Measurements from ENCODE around the gene FGF1.

Gene FGF1

DNA sequence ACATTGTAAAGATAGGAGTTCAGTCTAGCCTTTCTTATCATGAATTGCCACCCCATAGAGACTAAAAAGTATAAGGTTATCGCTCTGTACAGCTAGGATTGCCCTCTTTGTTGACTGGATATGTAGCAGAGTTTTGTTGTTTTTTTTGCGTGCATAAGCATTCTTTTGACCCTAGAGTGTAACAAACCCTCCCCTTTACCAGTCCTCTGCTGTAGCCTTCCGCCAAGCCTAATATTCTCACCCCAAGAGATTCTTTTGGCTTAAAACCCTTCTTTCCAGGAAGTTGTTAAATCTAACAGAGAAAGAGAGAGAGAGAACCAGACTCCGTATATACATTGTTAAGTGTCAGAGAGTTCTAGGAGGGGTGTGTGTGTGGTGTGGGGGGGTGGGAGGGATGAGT is 113.9 kb downstream of the FGF1 start:
- DNase-seq (ENCODE audit: low spot score) = no peak

DNA sequence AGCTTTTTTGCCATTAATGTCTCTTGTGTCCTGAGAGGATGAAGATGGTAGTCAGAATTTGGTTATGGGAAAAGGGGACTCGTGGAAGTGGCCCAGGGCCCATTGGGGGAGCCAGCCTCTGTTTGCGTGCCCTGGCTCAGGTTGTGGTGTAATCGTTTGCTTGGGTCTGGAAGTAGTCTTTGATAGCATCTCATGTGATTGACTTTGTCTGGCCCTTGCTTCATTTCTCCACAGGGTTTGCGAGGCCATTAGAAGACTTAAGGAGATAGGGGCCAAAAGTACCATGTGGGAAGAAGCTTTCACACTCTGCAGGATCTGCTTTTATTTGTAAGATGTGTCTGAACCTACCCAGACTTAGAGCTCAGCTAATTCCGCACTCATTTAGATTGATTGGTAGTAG is 114.5 kb downstream of the FGF1 start:
- DNase-seq (ENCODE audit: low spot score) = no peak

DNA sequence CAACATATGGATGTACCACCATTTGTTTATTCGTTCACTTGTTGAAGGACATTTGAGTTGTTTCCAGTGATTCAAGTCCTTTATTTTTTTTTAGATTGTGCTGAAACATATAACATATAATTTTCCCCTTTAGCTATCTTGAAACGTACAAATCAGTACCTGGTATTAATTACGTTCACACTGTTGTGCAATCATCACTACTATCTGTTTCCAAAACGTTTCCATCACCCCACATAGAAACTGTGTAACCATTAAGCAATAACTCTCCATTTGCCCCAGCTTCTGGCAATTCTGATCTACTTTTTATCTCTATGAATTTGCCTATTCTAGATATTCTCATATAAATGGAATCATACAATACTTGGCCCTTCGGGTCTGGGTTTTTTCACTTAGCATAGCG is 116.0 kb downstream of the FGF1 start:
- DNase-seq (ENCODE audit: low spot score) = no peak

DNA sequence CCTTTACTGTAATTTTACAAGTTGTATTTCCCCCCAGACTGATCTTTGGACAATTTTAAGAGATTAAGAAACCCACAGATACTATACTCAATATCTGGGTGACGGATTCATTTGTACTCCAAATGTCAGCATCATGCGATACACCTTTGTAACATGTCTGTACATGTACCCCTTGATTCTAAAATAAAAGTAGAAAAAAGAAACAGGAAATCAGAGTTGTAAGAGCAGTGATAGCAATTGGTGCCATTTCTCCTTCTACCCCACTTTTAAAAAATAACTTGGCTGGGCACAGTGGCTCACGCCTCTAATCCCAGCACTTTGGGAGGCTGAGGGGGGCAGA is 116.9 kb downstream of the FGF1 start:
- no peak for DNase-seq (ENCODE audit: low spot score)

DNA sequence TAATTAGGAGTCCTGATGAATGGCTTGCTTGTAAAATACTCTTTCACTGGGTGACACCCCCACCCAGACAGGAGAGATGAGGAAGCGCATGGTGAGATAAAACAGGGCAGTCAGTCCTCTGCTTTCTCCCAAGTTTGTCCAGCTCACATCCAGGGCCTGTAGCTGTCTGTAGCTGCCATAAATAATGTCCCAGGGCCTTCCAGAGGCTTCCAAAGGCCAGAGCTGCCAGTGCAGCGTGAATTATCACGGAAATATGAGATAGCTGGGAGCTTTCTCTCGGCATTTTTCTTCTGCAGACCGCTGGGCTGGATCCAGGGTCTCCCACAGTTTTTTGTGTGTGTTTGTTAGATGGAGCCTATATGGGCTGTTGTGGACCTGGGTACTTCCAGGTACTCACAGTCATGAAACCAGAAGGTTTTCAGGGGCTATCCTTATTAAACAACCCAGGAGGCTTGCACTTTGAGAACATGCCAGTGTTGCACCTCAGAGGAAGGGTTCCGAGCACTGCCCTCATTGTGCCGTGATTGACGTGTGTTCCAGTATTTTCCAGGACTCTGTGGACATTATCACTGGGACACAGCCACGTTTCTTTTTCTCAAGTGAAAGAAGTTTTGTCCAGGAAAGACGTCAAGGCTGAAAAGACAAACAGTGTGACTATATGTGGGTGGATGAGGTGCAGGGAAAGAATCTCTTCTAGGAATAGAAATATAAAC is 117.5 kb downstream of the FGF1 start:
- no peak for DNase-seq (ENCODE audit: low spot score)

DNA sequence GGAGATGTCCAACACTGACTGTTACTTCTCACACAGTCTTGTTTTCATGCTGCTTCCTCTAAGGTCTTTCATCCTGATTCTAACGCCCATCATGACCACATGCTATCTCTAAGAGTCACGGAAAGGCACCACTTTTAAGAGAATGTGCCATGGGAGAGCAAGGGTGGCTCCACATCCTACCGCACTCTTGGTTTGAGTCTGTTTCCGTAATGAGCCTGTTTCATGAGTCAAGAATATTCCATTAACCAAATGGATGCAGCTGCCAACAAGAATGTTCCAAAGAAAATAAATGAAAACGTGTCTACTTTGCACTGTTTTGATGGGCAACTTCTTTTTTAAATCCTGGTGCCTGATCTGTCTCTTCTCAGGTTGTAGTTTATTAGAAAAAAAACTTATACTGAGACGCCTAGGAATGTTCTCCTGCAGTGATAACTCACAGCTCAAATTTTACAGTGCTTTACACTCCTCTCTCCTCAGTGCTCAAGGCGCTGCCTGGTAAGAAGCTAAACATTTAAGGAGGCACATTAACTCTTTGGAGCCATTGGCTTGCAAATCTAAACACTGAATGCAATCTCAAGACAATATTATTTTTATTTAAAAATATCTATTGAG is 124.3 kb downstream of the FGF1 start:
- DNase-seq (ENCODE audit: low spot score) = no peak

DNA sequence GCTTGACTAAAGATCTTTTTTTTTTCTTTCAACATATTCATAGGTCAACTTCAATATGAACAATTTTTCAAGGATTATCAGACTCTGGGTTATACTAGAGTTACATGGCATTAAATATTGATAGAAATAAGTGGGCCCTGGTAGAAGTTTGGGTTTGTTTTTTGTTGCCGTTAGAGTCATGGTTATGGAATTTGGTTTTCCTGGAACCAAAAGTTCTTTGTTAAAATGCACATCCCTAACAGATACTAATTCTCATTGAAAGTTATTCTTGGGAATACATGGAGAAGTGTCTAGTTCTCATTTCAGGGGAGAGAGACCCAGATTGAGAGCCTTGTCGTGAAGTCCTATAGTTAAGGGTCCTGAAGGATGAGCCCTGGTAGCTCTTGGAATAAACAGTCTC is 124.9 kb downstream of the FGF1 start:
- DNase-seq (ENCODE audit: low spot score) = no peak

DNA sequence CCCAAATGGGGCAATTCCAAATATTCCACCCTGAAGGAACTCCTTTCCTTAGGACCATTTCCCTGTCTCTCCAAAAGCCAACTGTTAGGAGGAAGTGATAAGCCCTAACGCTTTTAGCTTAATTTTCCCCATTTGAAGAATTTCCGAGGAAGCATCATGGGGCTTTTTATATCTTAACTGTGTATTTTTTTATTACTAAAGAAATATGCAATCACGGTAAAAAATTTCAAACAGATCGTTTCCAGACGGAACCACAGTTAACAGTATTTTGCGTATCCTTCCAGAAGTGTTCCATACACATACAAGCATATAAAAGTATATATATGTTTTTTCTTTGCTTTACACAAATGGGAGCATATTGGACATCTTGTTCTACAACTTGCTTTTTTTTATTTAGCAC is 133.8 kb downstream of the FGF1 start:
- DNase-seq (ENCODE audit: low spot score) = no peak

DNA sequence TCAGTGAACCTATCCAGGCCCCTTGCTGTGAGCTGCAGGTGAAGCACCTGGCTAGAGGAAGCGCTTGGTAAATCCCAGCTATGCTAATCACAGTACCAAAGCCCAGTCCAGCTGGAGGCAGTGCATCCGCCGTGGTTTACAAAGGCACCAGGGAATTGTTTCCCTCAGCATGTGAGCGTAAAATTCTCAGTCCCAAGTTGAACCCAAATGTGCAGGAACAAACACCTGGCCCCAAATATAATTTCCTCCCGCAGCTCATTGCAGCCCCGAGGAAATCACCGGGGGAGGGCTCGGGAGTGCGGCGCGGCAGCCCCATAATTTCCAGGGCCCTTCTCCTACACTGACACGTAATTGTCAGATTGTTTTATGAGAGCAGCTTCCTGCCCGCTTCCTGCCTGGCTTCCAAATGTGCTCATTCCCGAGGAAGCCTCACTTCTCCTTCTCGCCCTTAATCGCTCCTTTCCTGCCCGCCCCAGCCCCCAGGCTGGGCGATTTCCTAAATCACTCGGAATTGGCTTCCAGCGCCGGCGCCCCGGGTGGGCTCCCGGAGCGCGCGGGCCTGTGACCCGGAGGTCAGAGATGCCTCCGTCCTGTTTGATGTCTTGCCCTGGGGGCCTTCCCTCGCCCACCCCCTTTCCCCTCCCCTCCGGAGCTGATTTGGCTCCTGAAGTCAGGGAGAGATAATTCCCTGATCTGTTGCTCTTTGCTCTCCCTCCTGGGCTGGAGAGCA is 134.4 kb downstream of the FGF1 start:
- DNase-seq (ENCODE audit: low spot score) = no peak

DNA sequence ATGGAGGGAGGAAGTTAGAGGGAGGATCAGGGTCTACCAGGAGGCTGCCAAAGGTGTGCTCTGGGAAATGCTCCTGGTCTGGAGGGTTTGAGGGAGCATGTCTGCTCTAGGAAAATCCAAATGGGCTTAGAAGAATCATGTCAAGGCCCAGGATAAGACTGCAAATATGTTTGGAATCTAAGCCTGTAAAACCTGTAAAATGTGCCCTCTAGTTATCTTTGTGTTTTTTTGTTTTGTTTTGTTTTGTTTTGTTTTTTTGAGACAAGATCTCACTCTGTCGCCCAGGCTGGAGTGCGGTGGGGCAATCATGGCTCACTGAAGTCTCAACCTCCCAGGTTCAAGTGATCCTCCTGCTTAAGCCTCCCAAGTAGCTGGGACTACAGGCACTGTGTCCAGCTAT is 135.4 kb downstream of the FGF1 start:
- DNase-seq (ENCODE audit: low spot score) = no peak

DNA sequence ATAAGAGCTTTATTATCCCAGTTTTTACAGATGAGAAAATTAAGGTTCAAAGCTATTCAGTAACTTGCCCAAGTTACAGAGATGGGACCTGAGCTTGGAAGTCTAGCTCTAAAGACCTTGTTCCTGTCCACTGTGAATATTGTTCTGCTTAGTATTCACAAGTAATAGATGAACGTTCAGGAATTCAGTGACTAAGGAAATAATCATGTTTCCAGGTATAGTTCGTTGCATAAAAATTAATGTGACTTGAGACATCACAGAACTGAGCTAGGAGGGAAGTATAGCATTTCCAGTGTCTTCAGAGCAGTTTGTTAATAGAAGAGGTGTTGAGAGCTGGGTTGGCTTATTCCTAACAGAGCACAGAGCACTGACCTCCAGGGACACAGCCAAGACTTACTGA is 136.1 kb downstream of the FGF1 start:
- DNase-seq (ENCODE audit: low spot score) = no peak

DNA sequence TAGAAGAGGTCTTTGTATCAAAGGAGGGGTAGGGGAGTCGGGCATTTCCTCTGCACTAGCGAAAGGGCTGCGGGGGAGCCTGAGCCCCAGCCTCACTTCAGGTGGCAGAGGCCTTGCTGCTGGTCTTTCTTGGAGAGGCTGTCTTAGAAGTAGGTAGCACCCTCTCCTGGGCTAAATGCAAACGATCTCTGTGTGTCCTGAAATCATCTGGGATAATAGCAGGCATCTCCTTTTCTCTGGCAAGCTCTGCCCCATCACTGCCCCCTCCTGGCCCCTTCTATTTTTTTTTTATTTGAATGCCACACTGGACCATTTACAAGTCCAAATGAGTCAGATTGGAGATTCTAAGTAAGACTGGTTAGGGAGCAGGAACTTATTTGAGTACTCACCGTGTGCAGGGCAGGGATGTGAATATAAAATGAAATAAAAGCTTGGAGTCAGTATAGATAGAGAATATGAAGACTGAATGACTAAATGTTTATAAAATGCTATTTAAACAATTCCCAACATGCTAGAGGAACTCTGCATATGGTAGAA is 137.1 kb downstream of the FGF1 start:
- peak; percentile 58 for DNase-seq (ENCODE audit: low spot score)

DNA sequence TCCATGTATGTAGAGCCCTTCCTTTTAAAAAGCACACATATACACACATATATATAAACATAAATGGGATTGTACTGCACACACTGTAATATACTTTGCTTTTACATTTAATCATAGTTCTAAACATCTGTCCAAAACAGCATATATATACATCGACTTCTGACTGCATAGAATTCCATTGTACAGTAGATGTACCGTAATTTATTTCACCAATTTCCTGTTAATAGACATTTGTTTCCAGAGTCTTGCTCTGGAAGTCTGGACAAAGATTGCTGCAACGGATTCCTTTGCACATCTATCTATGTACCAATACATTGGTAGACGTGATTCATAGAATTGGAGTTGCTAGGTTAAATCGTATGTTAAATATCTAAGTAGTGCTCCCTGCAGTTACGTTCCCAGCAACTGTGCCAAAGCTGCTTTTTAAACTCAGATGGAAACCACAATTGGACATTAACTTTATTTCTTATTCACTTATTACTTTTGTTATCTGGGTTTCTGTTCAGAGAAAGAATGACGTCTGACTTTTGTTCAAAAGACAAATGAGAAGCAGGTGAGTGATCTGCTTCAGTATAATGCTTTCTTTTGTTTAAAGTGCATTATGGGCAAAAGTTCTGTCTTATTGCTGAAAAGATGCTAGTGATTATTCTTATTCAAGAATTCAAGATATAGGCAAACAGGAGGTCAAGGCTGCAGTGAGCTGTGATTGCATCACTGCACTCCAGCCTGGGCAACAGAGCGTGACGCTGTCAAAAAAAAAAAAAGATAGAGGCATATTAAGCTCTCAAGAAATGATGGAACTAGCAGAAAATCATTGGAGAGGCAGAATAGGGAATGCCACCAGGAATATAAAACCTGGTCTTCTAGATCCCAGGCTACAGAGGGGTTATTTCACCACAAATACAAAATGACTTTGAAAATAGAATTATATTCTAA is 138.2 kb downstream of the FGF1 start:
- no peak for DNase-seq (ENCODE audit: low spot score)

DNA sequence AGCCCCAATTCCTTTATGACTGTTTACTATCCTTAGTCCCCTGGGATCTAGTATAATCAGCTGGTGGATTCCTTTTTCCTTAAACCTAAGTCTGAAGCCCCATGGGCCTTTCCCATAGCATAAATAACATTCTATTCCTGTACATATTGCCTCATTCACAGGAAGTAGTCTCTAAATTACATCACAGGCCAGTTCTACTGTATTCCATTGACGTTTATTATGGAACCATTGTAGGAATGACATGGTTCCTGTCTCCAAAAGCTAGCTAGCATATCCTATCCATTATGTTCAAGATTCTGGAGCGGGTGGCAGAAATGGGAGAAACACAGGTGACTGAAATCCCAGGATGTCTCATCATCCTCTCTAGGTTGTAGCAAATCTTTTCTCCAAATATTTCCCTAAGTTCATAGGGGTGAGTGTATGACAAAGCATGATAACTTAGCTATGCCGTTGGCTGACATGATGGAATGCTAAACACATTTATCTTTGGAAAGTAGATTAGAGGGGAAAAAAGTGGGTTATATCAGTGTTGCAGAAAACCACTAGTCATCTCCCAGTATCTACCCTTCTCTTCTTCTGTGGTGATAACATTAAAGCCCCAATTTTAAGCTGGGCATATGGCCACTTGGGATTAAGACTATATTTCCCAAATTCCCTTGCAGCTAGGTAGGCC is 140.1 kb downstream of the FGF1 start:
- DNase-seq (ENCODE audit: low spot score) = no peak

DNA sequence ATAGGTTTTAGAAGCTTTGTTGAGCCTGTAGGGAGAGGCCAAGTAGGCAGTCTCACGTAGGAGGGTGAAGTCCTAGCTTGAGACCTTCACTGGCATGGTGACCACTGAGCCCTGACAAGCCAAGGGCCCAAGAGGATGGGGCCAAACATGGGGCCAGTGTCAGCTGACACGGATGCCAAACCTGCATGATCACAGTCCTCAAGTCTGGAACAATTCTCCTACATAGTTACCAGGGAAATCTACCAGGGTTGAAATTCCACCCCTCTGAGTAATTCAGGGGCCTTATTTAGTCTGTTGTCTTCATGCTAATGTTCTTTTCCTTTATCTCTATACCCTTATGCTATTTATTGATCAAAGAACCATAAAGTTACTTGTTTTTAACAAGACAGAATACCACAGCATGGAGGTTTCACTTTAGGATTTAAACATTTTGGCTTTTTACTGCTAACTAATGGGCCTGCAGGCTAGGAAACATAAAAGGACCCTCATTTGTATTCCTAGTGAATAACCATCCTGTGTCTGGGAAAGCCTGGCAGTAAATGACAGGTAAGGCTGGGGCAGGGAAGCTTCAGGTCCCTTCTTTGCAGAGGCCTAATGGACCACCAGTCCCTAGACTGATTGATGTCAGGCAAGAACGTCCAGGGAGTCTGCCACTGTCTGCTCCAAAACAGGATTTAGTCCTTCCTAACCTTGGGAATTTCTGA is 140.8 kb downstream of the FGF1 start:
- no peak for DNase-seq (ENCODE audit: low spot score)

DNA sequence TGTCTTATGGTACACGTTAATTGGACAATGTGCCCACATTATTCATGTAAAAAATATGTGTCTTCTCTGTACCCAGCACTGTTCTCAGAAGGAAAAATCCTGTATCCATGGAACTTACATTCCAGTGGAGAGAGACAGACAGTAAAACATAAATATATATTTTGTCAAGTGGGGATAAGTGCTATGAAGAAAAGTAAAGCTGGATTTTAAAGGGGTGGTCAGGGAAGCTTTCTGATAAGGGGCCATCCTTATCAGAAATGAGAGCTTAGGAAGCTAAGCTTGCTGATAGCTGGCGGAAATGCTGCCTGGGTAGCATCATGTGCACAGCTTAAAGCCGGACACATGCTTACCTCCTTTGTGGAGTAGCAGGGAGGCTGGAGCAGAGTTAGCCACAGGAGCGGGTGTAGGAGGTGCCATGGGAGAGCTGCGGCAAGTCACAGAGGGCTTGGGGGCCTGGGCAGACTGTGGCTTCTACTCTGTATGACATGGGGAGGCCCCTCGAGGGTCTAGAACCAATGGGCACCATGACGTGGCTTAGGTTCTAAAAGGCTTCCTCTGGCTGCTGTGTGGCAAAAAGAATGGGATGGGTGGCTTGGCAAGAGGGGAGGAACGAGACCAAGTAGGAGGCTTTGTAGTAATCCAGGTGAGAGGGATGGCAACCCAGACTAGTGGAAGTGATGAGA is 141.7 kb downstream of the FGF1 start:
- DNase-seq (ENCODE audit: low spot score) = no peak

DNA sequence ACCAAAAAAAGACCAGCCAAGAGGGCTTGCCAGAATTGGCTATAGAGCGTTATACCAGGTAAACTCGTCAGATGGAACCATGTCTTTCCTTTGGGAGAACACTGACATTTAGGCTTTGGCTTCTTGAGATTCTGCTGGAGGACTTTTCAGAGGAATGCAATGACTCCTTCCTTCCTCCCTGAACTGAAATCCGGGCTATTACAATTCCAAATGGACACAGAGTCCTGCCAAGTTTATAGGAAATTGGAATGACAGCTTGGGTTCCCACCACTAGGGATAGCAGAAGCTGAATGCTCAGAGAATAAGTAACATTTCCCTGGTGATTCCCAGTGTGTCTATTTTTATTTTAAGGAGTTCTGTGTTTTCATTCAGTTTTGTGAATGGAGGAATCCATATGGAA is 143.0 kb downstream of the FGF1 start:
- no peak for DNase-seq (ENCODE audit: low spot score)
